Fibroblast of lung (primary cell): ENCODE measurements around the gene SLC1A1. TPM values are rescaled to one million over a fixed set of nuclear protein-coding genes. Genes with fewer than 3 reads are reported as not detected.

Experiments
- DNase-seq, 2 donors: peaks; one replicate each; pipeline versions ENCODE4 v3.0.0 to v3.0.0-alpha.2; 2010; ENCODE audit warnings: low read depth in 2 of 2
- H2AFZ ChIP-seq: 2 replicates; pipeline ENCODE4 v1.5.1; 2012; ENCODE audit warnings: low read length, control low read depth, inconsistent platforms
- H3K27ac ChIP-seq: 2 replicates; pipeline ENCODE4 v1.5.1; 2011; ENCODE audit warnings: low read length, control low read depth; ENCODE audit not compliant: insufficient read depth
- H3K27me3 ChIP-seq: 2 replicates; pipeline ENCODE4 v1.5.1; 2011; ENCODE audit warnings: mild to moderate bottlenecking, low read length; ENCODE audit not compliant: control insufficient read depth, insufficient read depth
- H3K36me3 ChIP-seq: 2 replicates; pipeline ENCODE4 v1.5.1; 2011; ENCODE audit warnings: low read length; ENCODE audit not compliant: control insufficient read depth, insufficient read depth
- H3K4me1 ChIP-seq: 2 replicates; pipeline ENCODE4 v1.5.1; 2011; ENCODE audit warnings: low read length; ENCODE audit not compliant: control insufficient read depth, insufficient read depth; ENCODE audit errors: extremely low read depth
- H3K4me2 ChIP-seq: 2 replicates; pipeline ENCODE4 v1.5.1; 2011; ENCODE audit warnings: low read length, control low read depth; ENCODE audit not compliant: insufficient read depth; ENCODE audit errors: extremely low read depth
- H3K4me3 ChIP-seq, 4 experiments: fragments of 200-600 bp in 1 of 4; sonication (generic) in 1 of 4; replicated peaks in 1 of 4; 2 replicates each; pipeline ENCODE4 v1.5.1; 2011 to 2016; ENCODE audit warnings: low read length in 4 of 4, low read depth in 3 of 4, mild to moderate bottlenecking in 3 of 4, control low read depth in 2 of 4, inconsistent platforms in 1 of 4, mixed read lengths in 1 of 4; ENCODE audit not compliant: insufficient read depth in 1 of 4; ENCODE audit errors: control extremely low read depth in 1 of 4
- H3K79me2 ChIP-seq: 2 replicates; pipeline ENCODE4 v1.5.1; 2012; ENCODE audit warnings: mild to moderate bottlenecking, low read length, inconsistent platforms; ENCODE audit not compliant: control insufficient read depth, insufficient read depth
- H3K9ac ChIP-seq: 2 replicates; pipeline ENCODE4 v1.5.1; 2011; ENCODE audit warnings: mild to moderate bottlenecking, low read length, control low read depth; ENCODE audit not compliant: insufficient read depth
- H3K9me3 ChIP-seq: 2 replicates; pipeline ENCODE4 v1.5.1; 2012; ENCODE audit warnings: low read depth, low read length; ENCODE audit not compliant: control insufficient read depth, insufficient read depth
- H4K20me1 ChIP-seq: 2 replicates; pipeline ENCODE4 v1.5.1; 2011; ENCODE audit warnings: low read length; ENCODE audit not compliant: control insufficient read depth, insufficient read depth; ENCODE audit errors: extremely low read depth
- EZH2 ChIP-seq: IDR thresholded peaks from 2 replicates; pipeline ENCODE4 v1.5.1; 2012; ENCODE audit warnings: low read length, control low read depth, mild to moderate bottlenecking; ENCODE audit errors: missing control alignments
- polyA plus RNA-seq, 2 donors: library from polyadenylated mRNA; depleted of rRNA in 1 of 2; stranded (reverse) in 1 of 2; unstranded in 1 of 2; fragments of >200 nt; gene quantifications; 2 replicates each; pipeline ENCODE4 v1.2.1, GENCODE V29; 2011 to 2012; ENCODE audit warnings: missing spikeins in 1 of 2
- total RNA-seq: library from RNA; depleted of rRNA; stranded (reverse); fragments of >200 nt; gene quantifications from 2 replicates; pipeline ENCODE4 v1.2.1, GENCODE V29; 2014
- TF ChIP-seq, protein P1 (sequence below), 2 donors: IDR thresholded peaks in 1 of 2; conservative IDR thresholded peaks in 1 of 2; 1 replicate in 1 of 2; 2 replicates in 1 of 2; pipeline ENCODE4 v1.5.1; 2011 to 2012; ENCODE audit warnings: low read length in 2 of 2, control low read depth in 1 of 2, inconsistent platforms in 1 of 2, low read depth in 1 of 2, mild to moderate bottlenecking in 1 of 2

The SLC1A1 gene
- total and polyA plus RNA-seq, 2 donors (not counting 1 experiment from before 2014, with no cell fraction given), result 4.5 to 64.1 TPM

DNA sequence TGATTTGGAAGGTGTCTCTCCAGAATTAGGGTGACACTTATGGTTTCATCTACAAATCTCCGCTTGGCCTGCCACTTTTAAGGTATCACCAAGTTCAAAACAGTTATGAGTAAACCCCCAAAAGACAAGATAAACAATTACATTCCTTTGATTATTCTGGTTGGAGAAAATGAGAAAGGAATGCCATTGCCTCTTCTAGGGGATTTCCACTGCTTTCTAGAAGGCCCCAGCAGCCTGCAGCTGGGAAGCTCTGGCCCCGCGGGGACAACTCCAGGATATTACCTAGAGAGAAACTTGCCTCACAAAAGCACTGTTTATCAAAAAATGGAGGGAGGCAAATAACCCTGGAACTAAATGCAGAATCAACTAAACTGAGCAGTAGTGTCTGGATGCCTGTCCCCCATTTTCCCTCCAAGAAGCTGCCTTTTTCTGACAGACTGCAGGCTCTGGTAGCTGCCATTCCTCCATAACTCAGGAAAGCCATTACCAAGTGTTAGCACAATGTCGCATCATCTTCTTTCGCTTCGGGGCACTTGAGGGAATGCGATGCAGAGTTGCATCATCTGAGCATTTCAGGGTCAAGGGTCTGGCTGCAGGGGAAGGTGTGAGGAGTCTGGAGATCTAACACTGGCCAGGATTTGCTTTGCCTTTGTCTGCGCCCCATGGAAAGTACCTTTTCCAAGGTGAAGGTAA is 100.3 kb downstream of the SLC1A1 start:
- TF ChIP-seq, protein P1, sequence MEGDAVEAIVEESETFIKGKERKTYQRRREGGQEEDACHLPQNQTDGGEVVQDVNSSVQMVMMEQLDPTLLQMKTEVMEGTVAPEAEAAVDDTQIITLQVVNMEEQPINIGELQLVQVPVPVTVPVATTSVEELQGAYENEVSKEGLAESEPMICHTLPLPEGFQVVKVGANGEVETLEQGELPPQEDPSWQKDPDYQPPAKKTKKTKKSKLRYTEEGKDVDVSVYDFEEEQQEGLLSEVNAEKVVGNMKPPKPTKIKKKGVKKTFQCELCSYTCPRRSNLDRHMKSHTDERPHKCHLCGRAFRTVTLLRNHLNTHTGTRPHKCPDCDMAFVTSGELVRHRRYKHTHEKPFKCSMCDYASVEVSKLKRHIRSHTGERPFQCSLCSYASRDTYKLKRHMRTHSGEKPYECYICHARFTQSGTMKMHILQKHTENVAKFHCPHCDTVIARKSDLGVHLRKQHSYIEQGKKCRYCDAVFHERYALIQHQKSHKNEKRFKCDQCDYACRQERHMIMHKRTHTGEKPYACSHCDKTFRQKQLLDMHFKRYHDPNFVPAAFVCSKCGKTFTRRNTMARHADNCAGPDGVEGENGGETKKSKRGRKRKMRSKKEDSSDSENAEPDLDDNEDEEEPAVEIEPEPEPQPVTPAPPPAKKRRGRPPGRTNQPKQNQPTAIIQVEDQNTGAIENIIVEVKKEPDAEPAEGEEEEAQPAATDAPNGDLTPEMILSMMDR (conservative IDR thresholded peaks at IDR 0.05 in 1 of 2, IDR thresholded peaks at IDR 0.05 in 1 of 2; ENCODE audit: low read depth in 1 of 2, low read length in 2 of 2), result no peak
- no peak for TF ChIP-seq EZH2

DNA sequence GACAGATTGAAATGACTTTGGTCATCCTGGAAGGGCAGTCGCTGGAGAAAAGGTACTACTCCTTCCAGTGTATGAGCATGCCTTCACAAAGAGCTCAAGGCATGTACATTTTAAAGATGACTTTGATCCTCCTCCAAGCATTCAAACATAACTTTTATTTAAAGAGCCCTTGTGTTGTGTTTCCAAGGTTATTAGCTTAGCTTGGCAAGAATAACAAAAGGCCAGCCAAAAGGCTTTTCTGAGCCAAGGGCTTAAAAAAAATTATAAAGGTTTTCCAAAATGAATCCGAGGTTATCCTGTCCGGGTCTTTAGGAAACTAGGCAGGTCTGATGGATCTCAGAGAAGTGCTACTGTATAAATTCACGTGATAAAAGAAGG is 100.8 kb downstream of the SLC1A1 start:
- no peak overlapping the region for H2AFZ ChIP-seq
- H3K27me3 ChIP-seq, result no peaks in the 10 kb centered on the region
- no peaks in the 10 kb centered on the region for H3K4me1 ChIP-seq
- TF ChIP-seq, protein P1 (conservative IDR thresholded peaks at IDR 0.05 in 1 of 2, IDR thresholded peaks at IDR 0.05 in 1 of 2; ENCODE audit: low read depth in 1 of 2, low read length in 2 of 2), result no peak
- TF ChIP-seq EZH2, result no peak
- peak in 1 of 2 donors; percentile 9 for DNase-seq
- no peak overlapping the region for H3K27ac ChIP-seq
- H3K9me3 ChIP-seq, result no peaks in the 10 kb centered on the region
- no peak overlapping the region for H3K4me3 ChIP-seq
- H3K9ac ChIP-seq, result no peak overlapping the region
- no peak overlapping the region for H3K4me2 ChIP-seq
- H4K20me1 ChIP-seq, result no peaks in the 10 kb centered on the region
- H3K36me3 ChIP-seq, result no peaks in the 10 kb centered on the region
- H3K79me2 ChIP-seq, result no peaks in the 10 kb centered on the region

More for the DNA sequence above, 100.3 kb downstream of the SLC1A1 start:
- Histone ChIP-seq H3K27me3 (no peaks in the 10 kb centered on the region), H3K4me3 (no peak overlapping the region), H3K9me3 (no peaks in the 10 kb centered on the region), H4K20me1 (no peaks in the 10 kb centered on the region), H3K79me2 (no peaks in the 10 kb centered on the region), H3K4me2 (no peak overlapping the region), H3K27ac (no peak overlapping the region), H2AFZ (no peak overlapping the region), H3K4me1 (no peaks in the 10 kb centered on the region), H3K36me3 (no peaks in the 10 kb centered on the region), H3K9ac (no peak overlapping the region)
- DNase-seq, result peak; percentile 6 to 25

GRCh38 chr9:4592295-4592694 is 102.0 kb downstream of the SLC1A1 start:
- no peaks in the 10 kb centered on the region for H3K27me3 ChIP-seq
- no peaks in the 10 kb centered on the region for H3K4me1 ChIP-seq
- H3K4me2 ChIP-seq, result no peak overlapping the region
- H3K9ac ChIP-seq, result no peak overlapping the region
- TF ChIP-seq, protein P1 (conservative IDR thresholded peaks at IDR 0.05 in 1 of 2, IDR thresholded peaks at IDR 0.05 in 1 of 2; ENCODE audit: low read depth in 1 of 2, low read length in 2 of 2), result no peak
- TF ChIP-seq EZH2, result no peak
- H3K9me3 ChIP-seq, result no peaks in the 10 kb centered on the region
- no peak overlapping the region for H3K27ac ChIP-seq
- no peaks in the 10 kb centered on the region for H3K36me3 ChIP-seq
- no peaks in the 10 kb centered on the region for H4K20me1 ChIP-seq
- no peak overlapping the region for H3K4me3 ChIP-seq
- H2AFZ ChIP-seq, result no peak overlapping the region
- H3K79me2 ChIP-seq, result no peaks in the 10 kb centered on the region
- DNase-seq, result no peak
